Inflammatory macrophage (primary cell): Measurements from ENCODE around the gene FREM1.
"Not testable (repeated sequence)": the region's sequence is repeated elsewhere in the genome, so short reads cannot be mapped to it uniquely, and the experiment has no call there.

Experiments
- DNase-seq, 2 donors: peaks; one replicate each; pipeline ENCODE4 v3.0.0-alpha.2; 2020 to 2022
- total RNA-seq, 18 experiments: gene quantifications; one replicate each; lab custom pipeline; 2026; ENCODE audit warnings: mixed read lengths in 6 of 18, inconsistent platforms in 2 of 18; lab: John Stamatoyannopoulos, UW

Gene FREM1
- 0 to 0.30 (median 0.07) reads per million in 18 experiments for total RNA-seq

DNA sequence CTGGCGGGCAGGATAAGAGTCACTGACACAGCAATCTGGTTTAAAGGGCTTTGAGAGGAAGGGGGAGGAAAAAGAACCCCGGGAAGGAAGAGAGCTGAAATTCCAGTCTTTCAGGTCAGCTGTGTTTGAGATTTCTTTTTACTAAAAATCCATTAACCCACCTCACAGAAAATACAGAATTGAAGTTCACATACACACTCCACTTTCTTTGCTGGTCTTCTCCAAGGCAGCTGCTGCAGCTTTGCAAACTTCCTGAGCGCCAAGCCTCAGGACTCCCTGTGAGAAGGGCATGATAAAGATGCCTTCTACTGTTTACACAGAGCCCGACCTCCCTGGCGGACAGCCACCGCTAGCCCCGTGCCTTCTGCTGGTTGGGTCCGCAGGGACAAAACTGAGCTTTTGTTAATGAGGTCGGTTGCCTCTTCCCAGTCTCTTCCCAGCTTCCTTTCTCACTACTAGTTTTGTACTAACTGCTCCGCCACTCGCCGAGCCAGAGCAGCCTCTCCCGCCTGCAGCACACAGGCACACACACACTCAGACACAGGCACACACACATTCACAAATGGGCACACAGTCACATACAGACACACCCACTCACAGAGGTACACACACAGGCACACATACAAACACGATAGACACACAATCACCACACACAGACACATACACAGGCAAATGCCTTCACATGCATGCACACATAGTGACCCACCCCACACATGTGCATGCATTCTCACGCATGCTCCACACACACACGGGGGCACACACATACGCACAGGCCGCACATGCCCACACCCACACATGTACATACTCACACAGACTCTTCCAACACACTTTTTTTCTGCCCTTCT, at the start of gene FREM1:
Gene FREM1 (minus strand): TSS at position 468 of the 845 bp plus-strand sequence. CDS start 41,451 bp downstream, outside the sequence.
- DNase-seq, result no peak

DNA sequence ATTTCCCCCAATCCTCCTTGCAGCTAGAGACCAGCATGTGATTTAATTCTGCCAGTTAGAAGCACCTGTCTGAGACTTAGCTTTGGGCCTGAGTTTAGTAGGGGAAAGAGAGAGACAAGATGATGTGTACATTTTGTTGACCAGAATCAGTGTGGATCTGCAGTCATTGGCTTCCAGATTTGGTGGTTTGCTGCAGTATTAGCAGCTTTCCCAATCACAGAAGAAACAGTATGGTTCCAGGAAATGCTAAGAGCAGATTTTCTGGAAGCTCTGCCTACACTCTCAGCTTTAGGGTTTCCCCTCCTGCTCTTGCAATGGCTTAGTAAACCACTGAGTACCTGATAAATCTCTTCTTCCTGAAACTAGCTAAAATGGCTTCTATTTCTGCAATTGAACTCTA, 48.8 kb upstream of the FREM1 start:
- peak; percentile 2 to 36 for DNase-seq

GRCh38 chr9:14957109-14957508, 46.9 kb upstream of the FREM1 start:
- DNase-seq, result no peak

DNA sequence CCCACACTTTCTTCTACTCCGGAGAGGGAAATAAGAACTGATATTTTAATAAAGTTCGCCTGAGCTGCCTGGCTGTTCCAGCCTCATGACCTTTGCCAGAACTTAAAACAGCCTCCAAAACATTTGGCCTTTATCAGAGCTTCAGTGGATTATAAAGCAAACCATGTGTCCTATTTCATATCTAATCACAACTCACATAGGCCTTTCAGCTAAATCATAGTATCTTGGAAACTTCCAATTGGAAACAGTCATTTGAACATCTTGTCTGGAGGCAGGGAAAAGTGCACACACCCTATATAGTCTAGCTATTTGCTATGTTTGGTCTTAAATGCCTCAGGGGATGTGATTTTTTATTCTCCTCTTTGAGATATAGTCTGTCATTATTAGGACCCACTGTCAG, 46.0 kb upstream of the FREM1 start:
- no peak for DNase-seq

- DNase-seq, result no peak
Measured at GRCh38 chr9:14945351-14945750, 35.1 kb upstream of the FREM1 start.

GRCh38 chr9:14941501-14942405, 31.5 kb upstream of the FREM1 start:
- DNase-seq, result no peak

GRCh38 chr9:14939378-14939777, 29.1 kb upstream of the FREM1 start:
- DNase-seq, result no peak

DNA sequence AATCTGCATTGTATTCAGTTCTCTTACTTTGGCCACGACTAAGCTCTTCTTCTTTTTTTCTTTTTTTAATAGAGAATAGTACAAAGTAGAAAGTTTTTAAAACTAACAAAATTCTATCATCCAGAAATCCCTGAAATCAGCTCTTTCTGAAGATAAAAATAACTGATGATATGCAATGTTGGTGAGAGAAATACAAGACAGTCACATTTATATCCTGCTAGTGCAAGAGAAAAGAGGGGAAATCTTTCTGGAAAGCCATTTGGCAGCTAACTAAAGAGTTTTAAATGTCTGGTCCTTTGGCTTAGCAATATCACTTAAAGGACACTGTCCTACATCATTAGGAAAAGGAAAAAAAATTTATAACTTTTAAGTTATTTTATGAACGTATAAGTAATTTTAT, 27.0 kb upstream of the FREM1 start:
- DNase-seq, result no peak

GRCh38 chr9:14936491-14936890, 26.3 kb upstream of the FREM1 start:
- DNase-seq, result no peak

DNA sequence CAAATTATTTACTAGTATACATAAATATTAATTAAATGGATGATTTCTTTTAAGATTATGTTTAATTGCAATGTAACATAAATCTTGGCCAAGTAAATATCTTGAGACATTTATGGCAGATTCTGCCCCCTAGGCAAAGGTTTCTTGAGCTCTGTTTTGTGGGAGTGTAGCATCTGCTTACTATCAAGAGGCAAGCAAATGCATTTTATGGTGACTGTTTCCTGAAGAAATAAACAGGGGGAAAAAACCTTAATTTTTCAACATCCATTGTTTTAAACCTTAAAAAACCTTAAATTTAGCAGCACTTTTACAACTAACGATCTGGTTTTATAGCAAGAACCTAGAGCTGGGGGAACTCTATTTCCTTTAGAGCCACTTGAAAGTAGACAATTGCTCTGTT, 25.7 kb upstream of the FREM1 start:
- DNase-seq, result no peak

DNA sequence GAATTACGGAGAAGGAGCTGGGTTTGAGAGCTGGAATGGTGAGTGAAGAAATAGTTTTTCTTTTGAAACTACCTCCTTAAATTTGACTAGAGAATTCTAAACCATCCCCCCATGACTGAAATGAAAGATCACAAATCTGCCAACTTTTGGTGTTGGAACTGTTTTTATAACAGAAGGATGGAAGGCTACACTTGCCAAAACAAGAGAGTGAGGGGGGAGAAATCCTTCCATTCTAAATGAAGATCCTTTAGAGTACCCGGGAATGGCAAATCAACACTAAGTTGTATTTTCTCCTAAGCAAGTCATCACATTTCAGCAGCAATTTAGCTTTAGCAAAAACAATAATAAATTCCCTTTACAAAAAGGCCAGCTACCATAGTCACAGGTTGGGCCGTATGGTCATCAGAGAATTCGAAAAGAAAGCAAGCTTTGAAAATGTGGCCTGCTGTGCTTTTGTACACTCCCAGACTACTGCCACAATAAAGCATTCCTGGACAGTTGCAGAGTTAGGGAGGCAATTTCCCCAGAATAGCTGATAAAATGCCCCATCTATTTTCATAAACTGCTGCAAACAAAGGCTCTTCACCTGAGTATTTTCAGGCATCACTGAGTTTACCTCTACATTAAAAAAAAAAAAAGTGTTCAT, 25.0 kb upstream of the FREM1 start:
- no peak for DNase-seq

- no peak for DNase-seq
Measured at GRCh38 chr9:14932641-14933040, 22.4 kb upstream of the FREM1 start.

DNA sequence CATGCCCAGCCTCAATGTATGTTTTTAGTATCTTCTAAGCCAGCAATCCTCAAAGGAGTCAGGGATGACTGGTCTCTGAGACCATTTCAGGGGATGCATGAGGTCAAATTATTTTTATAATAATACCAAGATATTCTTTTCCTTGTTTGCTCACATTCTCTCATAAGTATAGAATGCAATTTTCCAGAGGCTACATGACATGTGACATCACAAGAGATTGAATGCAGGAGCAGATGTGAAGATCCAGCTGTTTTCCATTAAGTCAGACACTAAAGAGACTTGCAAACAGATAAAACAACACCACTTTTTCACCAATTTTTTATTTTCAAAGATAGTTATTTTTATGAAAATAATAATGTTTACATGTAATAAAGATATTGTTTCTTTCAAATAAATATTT, 22.0 kb upstream of the FREM1 start:
- DNase-seq, result no peak

DNA sequence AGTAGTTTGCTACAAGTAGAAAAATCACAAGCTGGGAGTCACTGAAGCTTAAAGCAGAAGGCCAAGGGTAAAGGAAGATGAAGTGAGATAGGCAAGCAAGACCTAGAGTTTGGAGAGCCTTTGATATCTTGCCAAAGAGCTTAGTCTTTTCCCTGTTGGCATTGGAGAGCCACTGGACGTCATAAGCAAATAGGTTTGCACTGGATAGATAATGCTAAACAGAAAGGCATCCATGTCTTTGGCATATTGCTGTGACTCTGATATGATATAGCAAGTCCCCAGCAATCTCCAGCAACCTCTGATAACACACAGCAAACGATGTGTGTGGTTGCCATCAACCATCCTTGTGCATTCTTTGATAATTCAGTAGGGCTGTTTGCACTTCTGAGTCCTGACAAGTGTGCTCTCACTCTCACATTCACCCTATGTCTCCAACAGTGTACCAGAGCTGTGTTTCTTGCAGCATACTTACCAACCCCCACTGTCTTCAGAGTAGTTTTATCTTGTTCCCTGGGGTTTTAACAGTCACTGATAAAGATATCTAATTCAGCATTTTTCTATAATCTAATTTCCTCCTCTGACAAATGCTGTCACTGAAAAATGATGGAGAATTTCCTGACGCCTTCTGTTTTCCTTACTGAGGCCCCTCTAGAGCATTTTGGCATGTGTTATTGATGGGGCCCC, 16.9 kb upstream of the FREM1 start:
- DNase-seq, result no peak

DNA sequence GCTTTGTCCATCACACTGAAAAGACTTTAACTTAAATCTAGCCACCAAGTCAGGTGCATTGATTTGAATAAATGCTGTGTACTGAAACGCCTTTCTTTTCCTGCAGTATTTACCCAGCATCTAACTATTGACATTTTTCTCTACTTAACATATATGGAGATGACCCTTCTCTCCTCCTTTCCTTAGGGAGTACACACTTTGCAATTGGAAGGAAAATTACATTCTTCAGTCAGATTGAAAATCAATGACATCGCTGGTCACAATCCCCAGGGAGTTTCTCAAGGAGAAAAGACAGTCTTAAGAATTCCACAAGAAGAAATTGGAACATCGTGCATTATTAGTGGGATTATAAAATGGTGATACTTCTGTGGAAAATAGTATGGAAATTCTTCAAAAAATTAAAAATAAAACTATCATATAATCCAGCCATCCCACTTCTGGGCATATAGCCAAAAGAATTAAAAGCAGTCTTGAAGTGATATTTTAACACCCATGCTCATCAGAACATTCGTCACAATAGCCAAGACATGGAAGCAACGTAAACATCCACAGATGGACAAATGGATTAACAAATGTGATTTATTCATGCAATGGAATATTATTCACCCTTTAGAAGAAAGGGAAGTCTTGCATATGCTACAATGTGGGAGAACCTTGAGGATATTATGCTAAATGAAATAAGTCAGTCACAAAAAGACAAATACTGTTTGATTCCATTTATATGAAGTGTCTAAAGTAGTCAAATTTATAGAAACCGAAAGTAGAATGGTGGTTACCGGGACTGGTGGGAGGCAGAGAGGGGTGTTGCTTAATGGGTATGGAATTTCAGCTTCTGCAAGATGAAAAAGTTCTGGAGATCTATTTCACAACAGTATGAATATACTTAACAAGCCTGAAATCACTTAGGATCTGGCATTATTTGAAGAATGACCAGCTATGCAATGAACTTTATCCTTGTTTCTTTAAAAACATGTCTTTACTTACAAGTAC, 14.3 kb upstream of the FREM1 start:
- DNase-seq, result no peak

DNA sequence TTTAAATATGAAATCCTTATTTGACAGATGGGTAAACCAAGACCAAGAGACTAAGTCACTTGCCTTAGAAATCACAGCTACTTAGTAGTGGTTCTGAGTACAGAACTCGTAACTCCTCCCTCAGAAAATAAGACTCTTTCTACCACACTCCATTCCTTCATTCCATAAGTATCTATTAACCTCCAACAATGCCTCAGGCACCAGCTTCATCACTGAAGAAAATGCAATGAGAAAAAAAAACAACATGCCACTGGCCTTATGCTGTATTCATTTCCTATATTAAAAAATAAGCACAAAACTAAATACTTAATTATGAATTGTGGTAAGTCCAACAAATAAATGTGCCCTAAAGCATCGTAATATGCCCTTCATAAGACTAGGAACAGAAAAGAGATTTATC, 13.5 kb upstream of the FREM1 start:
- DNase-seq, result no peak

GRCh38 chr9:14920805-14921204, 10.6 kb upstream of the FREM1 start:
- DNase-seq, result not testable (repeated sequence)

DNA sequence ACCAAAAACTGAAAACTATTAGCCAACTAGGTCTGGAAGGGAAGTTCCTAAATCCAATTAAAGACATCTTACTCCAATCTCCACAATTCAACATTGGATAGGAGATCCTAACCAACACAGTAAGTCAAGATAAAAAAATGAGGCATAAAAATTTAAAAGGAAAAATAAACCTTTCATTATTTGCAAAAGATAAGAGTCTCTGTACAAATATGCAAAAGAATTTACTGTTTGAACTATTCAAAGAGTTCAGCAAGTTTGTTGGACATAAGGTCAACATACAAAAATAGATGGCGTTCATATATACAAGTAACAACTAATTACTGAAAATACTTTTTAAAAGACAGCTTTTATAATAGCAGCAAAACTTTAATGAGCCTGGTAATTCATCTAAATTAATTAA, 3.1 kb upstream of the FREM1 start:
- DNase-seq, result no peak

- DNase-seq, result no peak
Measured at GRCh38 chr9:14912859-14913258, 2.6 kb upstream of the FREM1 start.

GRCh38 chr9:14911046-14911445, 818 bp upstream of the FREM1 start:
- no peak for DNase-seq

DNA sequence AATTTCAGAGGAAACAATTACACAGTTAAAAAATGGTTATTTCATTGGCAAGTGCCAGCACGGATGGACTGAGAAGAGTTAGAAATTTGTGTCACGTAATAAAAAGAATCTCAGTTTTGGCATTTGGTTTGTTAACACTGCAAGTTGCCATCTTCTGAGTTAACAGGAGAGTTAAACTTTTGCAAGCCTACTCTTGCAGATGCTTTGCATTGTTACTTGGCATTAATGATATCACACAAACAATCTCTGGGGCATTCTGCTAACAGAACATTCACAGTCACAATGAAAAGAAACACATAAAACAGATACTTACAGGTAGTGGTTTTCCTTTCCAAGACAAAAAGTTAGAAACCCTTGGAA, 647 bp downstream of the FREM1 start:
- no peak for DNase-seq
